GM19372 (cell line): ENCODE data around the gene EID2B.

ENCODE experiments used
- ATAC-seq: cut with Tn5 transposase; IDR thresholded peaks from one replicate; pipeline ENCODE4 v1.9.1; 2021; ENCODE audit warnings: mild to moderate bottlenecking, low read depth, moderate library complexity; ENCODE audit not compliant: unreplicated experiment

Gene EID2B, protein sequence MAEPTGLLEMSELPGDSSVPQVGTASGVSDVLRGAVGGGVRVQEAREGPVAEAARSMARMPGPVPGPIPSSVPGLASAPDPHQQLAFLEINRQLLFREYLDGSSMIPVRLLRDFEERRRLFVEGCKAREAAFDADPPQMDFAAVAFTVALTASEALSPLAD

DNA sequence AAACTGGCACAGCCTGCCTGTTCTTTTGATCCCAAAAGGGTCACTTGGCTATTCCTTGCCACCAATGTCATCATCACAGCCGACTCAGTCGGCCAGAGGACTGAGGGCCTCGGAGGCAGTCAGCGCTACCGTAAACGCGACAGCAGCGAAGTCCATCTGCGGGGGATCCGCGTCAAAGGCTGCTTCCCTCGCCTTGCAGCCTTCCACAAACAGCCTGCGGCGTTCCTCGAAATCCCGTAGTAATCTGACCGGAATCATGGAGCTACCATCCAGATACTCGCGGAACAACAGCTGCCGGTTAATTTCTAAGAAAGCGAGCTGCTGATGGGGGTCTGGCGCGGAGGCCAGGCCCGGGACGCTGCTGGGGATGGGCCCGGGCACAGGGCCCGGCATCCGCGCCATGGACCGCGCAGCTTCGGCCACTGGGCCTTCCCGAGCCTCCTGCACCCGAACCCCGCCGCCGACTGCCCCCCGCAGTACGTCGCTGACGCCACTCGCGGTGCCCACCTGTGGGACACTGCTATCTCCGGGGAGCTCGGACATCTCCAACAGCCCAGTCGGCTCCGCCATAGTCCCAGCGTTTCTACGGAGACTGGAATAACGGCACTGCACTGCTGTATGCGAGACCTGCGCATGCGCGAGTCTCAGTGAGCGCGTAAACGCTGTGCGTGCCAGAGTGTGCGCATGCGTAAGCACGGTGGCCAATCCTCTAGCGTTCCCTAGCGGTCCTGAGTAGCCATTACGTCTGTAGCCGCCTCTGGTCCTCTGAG is at the start of gene EID2B:
TSS of gene EID2B (minus strand) at position 620 of the 770 bp plus-strand sequence. CDS start at position 570, 50 bp downstream.
- ATAC-seq = peak; percentile 89

DNA sequence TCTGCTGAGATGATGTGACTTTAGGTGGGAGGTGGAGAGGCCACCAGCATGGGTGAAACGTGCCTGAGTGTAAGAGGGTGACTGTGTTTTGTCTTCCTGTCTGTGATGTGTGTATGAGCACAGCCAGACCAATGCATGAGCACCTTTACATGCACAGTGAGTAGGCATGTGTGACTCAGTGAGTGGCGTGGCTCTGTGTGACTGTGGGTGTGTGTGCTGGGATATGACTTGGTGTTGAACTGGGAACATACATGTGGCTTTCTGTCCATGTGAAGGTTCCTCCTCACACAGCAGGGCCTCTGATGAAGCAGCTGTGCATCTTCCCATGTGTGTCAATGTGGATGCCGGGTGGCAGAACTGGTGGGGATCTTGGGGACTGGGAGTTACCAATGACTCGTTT is 49.8 kb upstream of the EID2B start:
- ATAC-seq = no peak

DNA sequence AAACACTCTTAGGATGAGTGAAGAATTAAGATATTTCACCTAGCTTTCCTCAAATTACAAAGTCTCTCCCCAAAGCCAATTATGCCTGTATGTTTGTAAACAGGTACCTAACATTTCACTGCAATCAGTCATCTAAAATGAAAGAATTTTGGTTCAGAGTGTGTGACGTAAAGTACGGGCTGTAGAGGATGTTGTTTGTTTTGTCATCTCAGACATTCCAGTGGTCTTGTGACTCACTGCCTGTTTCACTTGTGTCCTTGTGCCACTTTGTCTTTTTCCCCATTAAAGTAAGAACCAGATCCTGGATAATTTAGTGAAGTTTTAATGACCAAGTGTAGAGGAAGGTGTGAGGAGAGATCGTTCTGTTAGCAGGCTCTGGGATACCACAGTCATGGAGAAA is 36.0 kb upstream of the EID2B start:
- ATAC-seq = no peak

DNA sequence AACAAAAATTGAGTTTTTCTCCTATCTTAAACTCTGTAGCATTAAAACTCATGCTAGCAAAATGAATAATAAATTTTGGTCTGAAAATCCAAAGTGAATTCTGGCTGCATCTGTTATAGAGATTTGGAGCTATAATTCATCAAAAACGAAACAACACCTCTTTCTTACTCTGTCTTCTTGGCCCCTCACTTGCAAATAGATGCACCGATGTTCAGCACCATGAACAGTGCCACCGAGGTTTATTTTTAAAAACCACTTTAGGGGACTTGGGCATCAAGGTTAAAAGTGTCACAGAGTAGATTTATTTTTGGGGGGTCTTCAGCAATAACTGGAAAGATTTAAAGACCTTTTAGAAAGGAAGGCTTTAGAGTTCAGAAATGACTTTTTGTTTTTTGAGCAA is 33.4 kb upstream of the EID2B start:
- ATAC-seq = no peak

DNA sequence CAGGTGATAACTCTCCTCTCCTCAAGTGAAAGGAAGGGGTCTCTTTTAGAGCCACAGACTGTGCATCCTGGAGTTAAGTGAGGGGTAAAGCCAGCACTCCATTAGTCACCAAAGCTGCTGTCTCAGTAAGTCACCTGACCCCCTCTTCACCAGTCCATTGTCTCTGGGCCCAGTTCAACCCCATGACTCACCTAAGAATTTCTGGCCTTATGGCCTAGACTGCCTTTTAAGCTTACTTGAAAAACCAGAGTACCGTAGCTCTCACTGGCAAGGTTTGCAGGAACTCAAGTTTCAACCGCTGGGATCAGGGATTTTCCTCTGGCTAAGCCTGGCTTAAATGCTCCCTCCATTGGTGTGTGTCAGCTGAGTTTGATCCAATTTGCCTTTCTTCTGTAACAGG is 30.8 kb upstream of the EID2B start:
- ATAC-seq = no peak

DNA sequence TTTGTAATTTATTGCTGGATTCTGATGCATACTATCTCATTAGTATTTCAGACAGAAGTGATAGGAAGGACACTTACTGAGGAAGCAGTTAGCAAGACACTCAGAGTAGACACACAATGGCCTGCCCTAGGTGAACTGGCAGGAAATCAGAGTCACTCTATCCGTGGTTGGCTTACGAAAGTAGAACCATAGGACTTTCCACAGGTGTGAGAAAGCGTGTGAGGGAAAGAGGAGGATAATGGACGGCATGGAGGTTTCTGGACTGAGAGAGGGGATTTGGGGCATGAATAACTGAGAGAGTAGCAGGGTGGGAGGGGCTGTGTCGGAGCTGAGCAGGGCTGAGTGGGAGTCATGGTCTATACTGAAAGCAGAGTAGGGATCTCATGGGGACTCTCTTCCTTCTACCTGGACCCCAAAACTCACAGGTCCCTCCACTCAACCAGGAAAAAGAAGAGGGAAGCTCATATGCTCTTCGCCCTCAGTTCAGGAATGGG is 26.0 kb upstream of the EID2B start:
- no peak for ATAC-seq

DNA sequence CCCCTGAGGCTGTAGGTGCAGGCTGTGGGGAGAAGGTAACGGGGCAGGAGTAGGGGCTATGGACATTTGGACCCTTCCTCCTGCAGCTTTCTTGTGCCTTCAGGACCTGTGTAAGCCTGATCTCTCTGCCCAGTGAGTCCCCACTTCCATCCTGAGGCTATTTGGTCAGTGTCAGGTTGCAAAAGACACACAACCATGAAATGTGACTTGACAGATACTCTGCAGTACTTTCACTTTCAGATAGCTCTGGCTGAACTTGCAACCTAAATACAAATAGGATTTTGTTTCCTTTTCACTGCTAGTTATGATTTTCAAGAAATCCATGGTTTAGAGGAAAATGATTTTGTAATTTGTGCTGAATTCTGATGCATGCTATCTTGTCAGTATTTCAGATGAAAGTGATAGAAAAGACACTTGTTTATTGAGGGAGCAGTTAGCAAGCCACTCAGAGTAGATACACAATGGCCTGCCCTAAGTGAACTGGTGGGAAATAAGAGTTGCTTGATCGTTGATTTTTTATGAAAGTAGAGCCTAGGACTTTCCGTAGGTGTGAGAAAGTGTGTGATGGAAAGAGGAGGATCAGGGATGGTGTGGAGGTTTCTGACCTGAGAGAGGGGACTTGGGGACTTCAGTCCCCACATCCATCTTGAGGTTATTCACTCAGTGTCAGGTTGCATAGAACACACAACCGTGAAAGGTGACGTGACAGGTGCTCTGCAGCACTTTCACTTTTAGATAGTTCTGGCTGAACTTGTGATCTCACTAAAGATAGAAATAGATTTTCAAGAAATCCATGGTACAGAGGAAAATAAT is 25.4 kb upstream of the EID2B start:
- no peak for ATAC-seq

DNA sequence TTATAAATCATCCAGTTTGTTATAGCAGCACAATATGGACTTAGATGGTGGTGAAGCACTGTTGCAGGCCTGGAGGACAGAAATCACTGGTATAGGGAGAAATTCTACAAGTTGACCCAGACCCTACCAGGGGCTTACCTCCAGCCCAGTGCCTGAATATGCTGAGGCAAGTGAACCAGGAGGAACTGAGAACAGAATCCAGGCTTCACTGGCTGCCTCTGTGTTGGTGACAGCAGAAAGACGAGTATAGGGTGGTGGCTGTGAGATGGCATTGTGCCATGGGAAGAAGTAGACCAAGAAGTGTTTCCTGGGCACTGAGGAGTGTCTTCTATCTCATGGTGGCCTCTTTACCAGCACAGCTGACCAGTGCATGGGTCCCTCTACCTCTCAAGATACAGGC is 23.2 kb upstream of the EID2B start:
- no peak for ATAC-seq

DNA sequence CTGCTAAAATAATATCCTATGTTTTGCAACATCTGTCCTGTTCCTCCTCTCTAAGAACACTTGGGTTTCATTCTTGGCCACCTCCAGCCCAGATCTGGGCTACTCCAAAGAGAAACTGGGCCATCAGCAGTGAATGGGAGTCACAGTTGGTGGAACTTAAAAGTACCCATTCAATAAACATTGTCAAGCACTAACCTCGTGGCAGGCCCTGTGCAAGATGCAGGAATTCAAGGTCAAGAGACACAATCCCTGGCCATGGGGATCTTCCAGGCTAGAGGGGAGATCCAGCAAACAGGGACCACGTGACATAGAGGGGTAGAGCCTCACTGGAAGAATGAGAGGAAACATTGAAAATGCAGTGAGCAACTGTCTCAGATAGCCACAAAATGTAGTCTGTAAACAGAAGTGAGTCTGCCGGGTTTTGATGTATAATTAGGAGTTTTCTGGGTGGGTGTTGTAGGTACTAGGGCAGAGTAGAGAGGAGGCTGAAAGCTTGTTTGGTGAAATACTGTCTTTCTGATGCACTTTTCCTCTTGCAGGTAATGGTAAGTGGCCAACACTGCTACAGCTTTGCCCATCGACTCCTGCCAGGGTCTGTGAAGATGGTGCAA is 22.2 kb upstream of the EID2B start:
- ATAC-seq = no peak

DNA sequence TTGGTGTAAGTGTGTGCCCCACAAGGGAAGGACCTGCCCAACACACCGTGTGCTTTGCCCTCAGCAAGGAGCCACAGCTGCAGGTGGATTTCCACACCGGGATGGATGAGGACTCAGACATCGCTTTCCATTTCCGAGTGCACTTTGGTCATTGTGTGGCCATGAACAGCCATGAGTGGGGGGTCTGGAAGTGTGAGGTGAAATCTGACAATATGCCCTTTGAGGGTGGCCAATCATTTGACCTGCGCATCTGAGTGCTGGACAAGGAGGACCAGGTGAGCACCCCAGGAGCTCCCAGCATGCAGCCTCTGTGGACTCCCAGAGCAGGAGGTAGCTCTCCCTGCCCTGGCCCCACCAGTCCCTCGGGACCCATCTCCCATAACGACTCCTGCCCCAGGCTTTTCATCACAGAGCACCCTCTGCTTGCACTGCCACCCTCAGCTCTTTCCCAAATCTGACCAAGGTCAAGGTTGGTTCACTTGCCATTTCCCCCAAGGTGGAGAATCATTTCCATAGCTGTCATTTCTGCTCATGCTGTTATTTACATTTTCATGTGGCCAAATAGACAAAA is 20.5 kb upstream of the EID2B start:
- ATAC-seq = no peak

DNA sequence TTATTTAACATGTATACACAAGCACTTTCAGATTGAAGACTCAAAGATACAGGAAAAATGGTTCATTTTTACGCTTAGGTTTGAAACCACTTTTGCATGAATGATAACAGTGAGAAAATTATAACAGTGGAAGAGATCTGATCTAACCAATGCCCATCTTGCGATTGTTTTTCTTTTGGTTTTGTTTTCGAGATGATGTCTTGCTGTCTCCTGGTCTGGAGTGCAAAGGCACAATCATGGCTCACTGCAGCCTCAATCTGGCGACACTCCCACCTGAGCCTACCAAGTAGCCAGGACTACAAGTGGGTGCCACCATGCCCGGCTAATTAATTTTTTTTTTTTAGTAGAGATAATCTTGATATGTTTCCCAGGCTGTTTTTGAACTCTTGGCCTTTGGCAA is 17.5 kb upstream of the EID2B start:
- ATAC-seq = no peak

DNA sequence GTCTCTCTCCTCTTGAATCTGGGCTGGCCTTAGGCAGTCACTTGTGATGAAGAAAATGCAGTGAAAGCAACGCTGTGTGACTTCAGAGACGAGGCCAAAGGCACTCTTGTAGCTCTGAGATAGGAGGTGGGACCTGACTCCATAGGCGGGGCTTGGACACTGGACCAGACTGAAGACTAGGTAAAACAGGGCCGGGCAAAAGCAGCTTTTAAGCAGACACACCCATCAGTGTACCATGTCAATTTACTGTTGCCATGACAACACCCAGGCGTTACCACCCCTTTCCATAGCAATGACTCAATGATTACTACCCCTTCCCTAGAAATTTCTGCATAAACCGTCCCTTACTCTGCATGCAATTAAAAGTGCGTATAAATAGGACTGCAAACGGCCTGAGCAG is 13.9 kb upstream of the EID2B start:
- ATAC-seq = no peak

DNA sequence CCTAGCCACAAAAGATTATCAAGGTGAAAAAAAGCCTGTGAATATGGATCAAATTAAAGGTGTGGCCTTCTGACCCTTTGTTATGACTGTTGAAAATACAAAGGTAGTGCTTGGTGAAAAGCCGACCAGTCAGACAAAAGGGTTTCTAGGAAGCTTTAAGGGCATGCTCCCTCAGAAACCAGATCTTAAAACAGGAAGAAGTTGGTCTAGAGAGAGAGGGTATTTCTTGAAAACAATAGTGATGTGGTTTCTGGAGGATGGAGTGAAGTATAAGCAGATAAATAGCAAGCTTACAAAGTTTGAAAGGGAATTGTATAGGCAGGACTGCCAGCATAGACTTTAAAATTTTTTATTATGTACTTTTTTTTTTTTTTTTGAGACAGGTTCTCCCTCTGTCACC is 12.3 kb upstream of the EID2B start:
- no peak for ATAC-seq

DNA sequence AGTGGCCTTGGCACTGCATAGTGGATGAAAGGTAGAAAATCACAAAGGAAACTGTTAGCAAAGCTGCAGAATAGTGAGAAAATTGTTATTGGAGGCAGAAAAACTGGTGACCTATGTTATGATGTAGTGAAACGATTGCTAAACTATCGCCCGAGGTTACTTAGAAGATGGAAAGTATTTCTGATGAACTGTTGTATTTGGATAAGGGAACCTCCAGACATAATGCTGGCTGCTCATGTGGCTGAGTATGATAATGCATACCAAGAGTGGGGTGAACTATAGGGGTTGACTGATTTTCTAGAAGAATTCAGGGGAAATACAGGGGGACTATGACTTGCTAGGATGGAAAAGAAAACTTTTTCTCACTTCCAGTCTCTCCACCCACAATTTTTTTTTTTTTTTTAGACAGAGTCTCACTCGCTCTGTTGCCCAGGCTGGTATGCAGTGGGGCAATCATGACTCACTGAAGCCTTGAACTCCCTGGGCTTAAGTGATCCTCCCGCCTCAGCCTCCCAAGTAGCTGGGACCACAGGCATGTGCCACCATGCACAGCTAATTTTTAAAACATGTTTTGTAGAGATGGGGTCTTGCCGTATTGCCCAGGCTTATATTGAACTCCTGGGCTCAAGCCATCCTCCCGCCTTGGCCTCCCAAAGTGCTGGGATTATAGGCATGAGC is 11.7 kb upstream of the EID2B start:
- ATAC-seq = no peak

DNA sequence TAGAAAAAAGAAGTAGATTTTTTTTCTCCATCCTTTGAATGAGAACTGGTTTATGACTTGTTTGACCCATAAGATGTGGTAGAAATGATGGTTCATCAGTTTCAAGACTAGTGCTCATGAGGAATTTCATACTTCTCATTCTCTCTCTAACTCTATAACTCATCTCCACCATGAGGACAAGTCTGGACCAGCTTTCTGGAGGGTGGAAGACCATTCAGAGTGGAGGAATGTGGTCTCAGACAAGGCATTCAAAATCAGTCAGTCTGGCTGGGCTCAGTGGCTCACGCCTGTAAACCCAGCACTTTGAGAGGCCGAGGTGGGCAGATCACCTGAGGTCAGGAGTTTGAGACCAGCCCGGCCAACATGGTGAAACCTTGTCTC is 10.8 kb upstream of the EID2B start:
- no peak for ATAC-seq

DNA sequence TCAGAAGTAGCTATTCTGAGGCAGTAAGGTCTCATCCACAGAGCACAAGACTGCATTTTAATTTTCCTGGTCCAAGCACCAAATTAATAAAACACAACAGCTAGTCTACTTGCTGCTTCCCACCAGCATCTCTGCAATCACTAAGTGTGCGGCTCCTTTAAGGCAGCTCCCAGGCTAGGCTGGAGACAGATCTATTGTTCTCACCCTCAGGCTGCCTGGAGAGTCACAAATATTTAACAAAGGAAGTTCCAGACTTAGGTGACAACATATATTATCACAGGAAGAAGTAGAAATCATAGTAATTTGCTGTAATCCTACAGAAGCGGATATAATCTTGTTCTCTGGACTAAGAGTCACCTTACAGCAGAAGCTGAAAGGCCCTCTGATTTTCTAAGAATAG is 9.6 kb upstream of the EID2B start:
- no peak for ATAC-seq

DNA sequence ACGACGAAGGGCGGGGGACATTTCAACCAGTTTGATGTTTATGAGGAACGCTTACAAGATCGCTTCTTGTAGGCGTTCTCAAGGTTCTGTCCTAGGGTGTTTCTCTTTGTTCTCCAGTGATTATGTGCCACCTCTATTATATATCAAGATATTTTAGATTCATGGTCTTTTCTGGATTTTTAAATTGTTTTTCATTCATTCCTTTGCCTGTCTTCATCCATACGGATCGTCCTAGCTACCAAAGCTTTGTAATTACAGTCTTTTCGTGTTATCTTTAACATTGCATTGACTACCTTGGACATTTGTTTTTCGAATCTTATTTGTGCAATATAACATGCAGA is 7.7 kb upstream of the EID2B start:
- ATAC-seq = no peak

DNA sequence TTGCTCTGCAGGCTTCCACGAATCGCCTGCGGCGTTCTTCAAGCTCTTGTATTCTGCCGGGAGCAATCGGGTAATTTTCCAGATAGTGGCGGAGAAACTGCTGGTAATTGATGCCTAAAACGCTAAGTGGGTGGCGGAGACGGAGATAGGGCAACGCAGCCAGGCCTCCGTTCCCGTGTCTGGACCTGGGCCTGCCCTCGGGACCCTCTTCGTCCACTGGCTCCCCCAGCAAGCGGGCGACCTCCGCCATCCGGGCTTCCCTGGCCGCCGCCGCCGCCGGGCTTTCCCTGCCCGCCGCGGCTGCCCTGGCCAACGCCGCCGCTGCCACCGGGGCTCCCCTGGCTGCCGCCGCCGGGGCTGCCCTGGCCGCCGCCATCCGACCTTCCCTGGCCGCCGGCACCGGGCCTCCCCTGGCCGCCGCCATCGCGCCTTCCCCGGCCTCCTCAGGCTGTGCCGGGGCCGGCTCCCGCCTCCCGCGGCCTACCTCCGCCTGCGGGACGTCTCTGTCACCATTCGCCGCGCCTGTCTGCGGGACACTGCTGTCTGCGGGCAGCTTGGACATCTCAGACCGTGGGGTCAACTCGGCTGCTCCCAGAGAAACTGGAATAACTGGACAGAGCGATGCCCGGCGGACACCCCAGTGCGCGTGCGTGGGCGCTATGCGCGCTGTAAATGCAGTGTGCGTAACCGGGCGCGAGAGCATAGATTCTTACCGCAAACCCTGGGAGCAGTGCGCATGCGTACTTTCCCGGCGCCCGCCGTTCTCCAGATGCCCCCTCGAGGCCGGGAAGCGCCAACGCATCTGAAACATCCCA is 7.1 kb upstream of the EID2B start, which contains the start of gene EID2:
TSS of gene EID2 (minus strand) at position 644 of the 815 bp plus-strand sequence. CDS start at position 562, 82 bp downstream.
- ATAC-seq = peak; percentile 94

DNA sequence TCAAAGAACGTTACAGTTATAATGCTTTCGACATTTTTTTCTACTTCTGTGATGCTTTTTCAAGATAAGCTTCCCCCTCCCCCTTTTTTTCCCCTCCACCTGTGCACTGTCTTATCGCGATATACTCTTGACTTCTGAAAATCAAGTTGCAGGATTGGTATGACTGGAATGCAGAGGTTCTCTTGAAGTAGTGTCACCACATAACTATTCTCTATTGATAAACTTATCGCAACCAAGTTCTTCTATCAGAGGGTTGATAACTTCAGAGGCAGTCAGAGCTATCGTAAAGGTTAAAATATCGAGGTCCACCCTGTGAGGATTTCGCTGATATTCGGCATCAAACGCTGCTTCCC is 6.5 kb upstream of the EID2B start:
- no peak for ATAC-seq
